Esophagus squamous epithelium (tissue), 4 donors: ENCODE data around the gene LSM14B.

Source experiments
- POLR2A ChIP-seq, 4 donors: fragments of 450-650 bp; IDR thresholded peaks; one replicate each; pipeline ENCODE4 v1.6.1; 2017; ENCODE audit warnings: antibody characterized with exemption in 4 of 4, mild to moderate bottlenecking in 4 of 4, moderate library complexity in 3 of 4
- TF ChIP-seq, protein P1 (sequence below), 6 experiments: fragments of 450-650 bp in 4 of 6; fragments of 200-600 bp in 2 of 6; sonication (generic) in 2 of 6; IDR thresholded peaks; one replicate each; pipeline ENCODE4 v1.5.1; 2016 to 2019; ENCODE audit warnings: antibody characterized with exemption in 6 of 6, mild to moderate bottlenecking in 4 of 6, moderate library complexity in 4 of 6

DNA sequence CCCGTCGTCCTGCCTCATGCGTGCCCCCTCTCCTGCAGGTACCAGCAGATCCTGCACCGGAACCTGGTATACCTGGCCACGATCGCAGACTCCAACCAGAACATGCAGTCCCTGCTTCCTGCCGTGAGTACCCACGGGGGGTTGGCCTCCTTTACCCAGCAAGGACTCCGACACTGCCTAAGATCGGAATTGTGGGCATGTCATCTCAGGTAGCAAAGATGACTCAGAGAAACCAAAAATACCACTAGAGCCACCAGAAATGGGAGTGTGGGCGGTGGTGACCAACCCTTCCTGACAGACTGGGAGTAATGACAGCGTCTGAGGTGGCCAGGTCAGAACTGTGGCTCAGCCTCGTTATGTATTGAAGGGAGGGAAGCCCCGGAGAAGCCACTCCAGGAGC is 37.6 kb downstream of the LSM14B start:
- no peak for TF ChIP-seq POLR2A (IDR thresholded peaks at IDR 0.05)
- TF ChIP-seq, protein P1, sequence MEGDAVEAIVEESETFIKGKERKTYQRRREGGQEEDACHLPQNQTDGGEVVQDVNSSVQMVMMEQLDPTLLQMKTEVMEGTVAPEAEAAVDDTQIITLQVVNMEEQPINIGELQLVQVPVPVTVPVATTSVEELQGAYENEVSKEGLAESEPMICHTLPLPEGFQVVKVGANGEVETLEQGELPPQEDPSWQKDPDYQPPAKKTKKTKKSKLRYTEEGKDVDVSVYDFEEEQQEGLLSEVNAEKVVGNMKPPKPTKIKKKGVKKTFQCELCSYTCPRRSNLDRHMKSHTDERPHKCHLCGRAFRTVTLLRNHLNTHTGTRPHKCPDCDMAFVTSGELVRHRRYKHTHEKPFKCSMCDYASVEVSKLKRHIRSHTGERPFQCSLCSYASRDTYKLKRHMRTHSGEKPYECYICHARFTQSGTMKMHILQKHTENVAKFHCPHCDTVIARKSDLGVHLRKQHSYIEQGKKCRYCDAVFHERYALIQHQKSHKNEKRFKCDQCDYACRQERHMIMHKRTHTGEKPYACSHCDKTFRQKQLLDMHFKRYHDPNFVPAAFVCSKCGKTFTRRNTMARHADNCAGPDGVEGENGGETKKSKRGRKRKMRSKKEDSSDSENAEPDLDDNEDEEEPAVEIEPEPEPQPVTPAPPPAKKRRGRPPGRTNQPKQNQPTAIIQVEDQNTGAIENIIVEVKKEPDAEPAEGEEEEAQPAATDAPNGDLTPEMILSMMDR (IDR thresholded peaks at IDR 0.05): no peak
